ENCODE data around the gene SPACA9. TPM values are rescaled to one million over a fixed set of nuclear protein-coding genes. Genes with fewer than 3 reads are reported as not detected.

The SPACA9 gene
- total RNA-seq, 1 experiment from 2014 or later: 1.3 TPM

DNA sequence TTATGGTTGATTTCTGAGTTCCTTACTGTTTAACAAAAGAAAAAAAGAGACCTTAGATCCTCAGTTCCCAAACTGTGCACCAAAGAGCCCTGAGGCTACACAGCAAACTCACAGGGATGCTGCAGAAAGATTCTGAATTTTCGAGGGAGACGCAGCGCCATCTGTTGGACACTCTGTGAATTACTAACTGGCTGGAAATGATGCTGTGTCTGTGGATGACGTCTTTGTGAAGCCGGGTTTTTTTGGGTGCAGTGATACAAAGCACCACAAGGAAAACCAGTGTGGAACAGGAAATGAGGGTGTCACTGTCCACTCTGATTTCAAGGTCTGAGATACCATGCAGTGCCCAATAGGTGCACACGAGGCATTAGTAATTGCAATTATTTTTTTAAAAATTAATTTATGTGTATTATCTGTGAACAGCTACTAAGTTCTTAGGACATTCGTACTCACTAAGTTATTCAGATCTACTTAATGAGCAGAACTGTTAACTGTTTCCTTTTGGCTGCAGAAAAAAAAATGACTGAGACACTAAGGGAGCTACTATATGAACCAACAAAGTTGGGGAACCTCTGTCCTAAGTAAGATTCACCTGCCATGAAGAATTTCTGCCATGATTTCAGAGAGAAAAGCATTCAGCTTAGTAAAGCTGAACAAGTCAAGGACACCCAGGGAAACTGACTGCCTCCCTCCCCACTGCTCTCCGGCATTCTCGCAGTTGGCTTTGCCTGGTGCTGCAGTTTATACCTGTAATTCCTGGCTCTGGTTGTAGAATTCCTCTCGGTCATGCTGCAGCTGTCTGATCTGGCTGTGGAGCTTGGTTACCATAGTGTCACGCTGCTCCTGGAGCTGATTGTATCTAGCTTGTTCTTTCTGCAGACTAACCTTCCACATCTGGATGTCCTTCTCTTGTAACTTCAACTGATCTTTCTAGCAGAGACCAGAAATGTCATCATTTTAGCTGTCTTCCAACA, 23.4 kb downstream of the SPACA9 start:
- Mint-ChIP-seq H3K9me3 (no peaks in the 10 kb centered on the region), H3K4me3 (no peak overlapping the region), H3K27ac (peak overlapping the region in 1 of 3 experiments; percentile 32; a peak in 4 of 7 replicates), H3K27me3 (ENCODE audit: low read depth) (no peaks in the 10 kb centered on the region), H3K36me3 (ENCODE audit: insufficient read depth in 1 of 3, low read depth in 3 of 3) (peaks cover 4 to 46% (median 41%) of the 10 kb centered on the region in 3 experiments; a peak in 6 of 7 replicates), H3K4me1 (peaks cover 18 to 24% of the 10 kb centered on the region in 2 experiments)
- no peak overlapping the region for H3T11ph ChIP-seq (ENCODE audit: low read length)
- no peaks in the 10 kb centered on the region for H3K79me1 ChIP-seq (ENCODE audit: insufficient read depth, low read depth, low read length, poor library complexity, severe bottlenecking)
- H3K79me2 ChIP-seq (ENCODE audit: insufficient read depth, low read length): no peaks in the 10 kb centered on the region
- H4K8ac ChIP-seq (replicated peaks; ENCODE audit: insufficient read length, low read depth, low read length): no peak overlapping the region
- H2BK5ac ChIP-seq (ENCODE audit: insufficient read length, low read length): no peak overlapping the region
- WGBS (ENCODE audit: extremely low coverage, insufficient read length, low lambda C conversion rate): no CpG with 5 or more reads among the region's 11 CpGs
- no peak overlapping the region for H3K14ac ChIP-seq (ENCODE audit: insufficient read depth, low read length)
- no peak overlapping the region for H3K4ac ChIP-seq (ENCODE audit: low read depth, low read length)
- no peak overlapping the region for H2BK12ac ChIP-seq (ENCODE audit: insufficient read length, low read depth, low read length)
- no peak overlapping the region for H4K91ac ChIP-seq (ENCODE audit: insufficient read length, low read depth, low read length)
- no peak overlapping the region for H2AFZ ChIP-seq (ENCODE audit: low read length)
- H3K23ac ChIP-seq (ENCODE audit: insufficient read length, low read depth, low read length): no peak overlapping the region
- no peaks in the 10 kb centered on the region for H3K9me3 ChIP-seq (ENCODE audit: control insufficient read depth, low read depth, low read length)
- no peak overlapping the region for H2BK20ac ChIP-seq (ENCODE audit: low read depth, low read length, poor library complexity, severe bottlenecking)
- H3K27ac ChIP-seq (ENCODE audit: insufficient read length, low read depth, low read length): no peak overlapping the region
- no peak overlapping the region for H3K9ac ChIP-seq (ENCODE audit: extremely low read depth, insufficient read length, low read length)
- no peaks in the 10 kb centered on the region for H3K27me3 ChIP-seq (ENCODE audit: insufficient read depth, low read length)
- H4K20me1 ChIP-seq (ENCODE audit: control insufficient read depth, insufficient read depth, insufficient read length): no peaks in the 10 kb centered on the region
- TF ChIP-seq, protein P1, sequence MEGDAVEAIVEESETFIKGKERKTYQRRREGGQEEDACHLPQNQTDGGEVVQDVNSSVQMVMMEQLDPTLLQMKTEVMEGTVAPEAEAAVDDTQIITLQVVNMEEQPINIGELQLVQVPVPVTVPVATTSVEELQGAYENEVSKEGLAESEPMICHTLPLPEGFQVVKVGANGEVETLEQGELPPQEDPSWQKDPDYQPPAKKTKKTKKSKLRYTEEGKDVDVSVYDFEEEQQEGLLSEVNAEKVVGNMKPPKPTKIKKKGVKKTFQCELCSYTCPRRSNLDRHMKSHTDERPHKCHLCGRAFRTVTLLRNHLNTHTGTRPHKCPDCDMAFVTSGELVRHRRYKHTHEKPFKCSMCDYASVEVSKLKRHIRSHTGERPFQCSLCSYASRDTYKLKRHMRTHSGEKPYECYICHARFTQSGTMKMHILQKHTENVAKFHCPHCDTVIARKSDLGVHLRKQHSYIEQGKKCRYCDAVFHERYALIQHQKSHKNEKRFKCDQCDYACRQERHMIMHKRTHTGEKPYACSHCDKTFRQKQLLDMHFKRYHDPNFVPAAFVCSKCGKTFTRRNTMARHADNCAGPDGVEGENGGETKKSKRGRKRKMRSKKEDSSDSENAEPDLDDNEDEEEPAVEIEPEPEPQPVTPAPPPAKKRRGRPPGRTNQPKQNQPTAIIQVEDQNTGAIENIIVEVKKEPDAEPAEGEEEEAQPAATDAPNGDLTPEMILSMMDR (conservative IDR thresholded peaks at IDR 0.05): peak; percentile 95
- H4K5ac ChIP-seq (ENCODE audit: insufficient read length, low read depth, low read length): no peak overlapping the region
- no peaks in the 10 kb centered on the region for H3K23me2 ChIP-seq (ENCODE audit: insufficient read length, low read depth, low read length, poor library complexity, severe bottlenecking)
- no peak overlapping the region for H2AK5ac ChIP-seq (ENCODE audit: insufficient read length, low read length)
- no peaks in the 10 kb centered on the region; the same call in 1 of the 2 replicates for H3K4me1 ChIP-seq (ENCODE audit: insufficient read depth, low read length)
- H3K4me2 ChIP-seq (ENCODE audit: insufficient read depth, insufficient read length, low read length): no peak overlapping the region
- DNase-seq: peak; percentile 80
- no peak overlapping the region for H3K18ac ChIP-seq (ENCODE audit: insufficient read length, low read depth, low read length)
- H2BK15ac ChIP-seq (ENCODE audit: low read depth, low read length): no peak overlapping the region
- no peak overlapping the region for H2BK120ac ChIP-seq (ENCODE audit: low read depth, low read length, poor library complexity, severe bottlenecking)
- no peak overlapping the region for H3K56ac ChIP-seq (ENCODE audit: insufficient read length, low read depth, low read length)

Measured in H9 (cell line).